CMK (cell line): Measurements from ENCODE around the gene PPFIA1.

ENCODE experiments used
- DNase-seq: peaks from one replicate; pipeline ENCODE4 v3.0.0-alpha.2; 2010; ENCODE audit warnings: low read depth

PPFIA1 gene

DNA sequence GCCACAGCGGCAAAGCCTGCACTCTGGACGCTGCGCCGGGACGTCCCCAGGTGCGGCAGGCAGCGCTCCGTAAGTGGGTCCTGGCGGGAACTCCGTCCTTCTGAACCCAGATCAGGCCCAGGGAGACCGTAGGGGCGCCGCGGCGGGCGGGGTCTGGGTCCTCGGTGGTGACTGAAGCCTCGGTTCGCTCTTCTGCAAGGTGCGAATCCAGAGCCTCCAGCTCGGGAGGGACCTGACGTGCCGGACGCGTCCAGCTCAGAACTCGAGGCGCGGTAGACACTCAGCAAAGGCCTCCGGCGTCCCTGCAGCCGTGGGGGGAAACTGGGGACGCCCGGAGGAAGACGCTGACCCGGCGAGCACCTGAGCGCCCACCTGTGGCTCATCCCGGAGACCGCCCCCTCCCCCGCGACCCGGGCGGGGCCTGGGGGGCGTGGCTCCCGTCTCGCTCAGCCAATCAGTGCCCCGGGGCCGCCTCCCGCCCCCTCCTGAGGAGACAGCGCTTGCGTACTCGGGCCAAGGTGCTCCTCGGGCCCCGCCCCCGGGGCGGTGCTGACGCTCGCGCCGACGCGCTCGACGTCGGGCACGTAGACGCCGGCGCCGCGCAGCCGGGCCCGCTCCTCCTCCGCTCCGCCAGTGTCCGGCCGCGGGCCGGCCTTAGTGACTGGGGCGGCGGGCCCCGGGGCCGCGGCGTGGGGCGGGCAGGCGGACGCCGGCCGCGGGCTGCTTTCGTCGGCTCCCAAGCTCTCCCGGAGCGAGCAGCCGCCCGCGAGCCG, at the start of gene PPFIA1:
Gene PPFIA1, plus strand, starts transcription at position 587 of the 773 bp plus-strand sequence. CDS start 1,483 bp downstream, outside the sequence.
- peak; percentile 87 for DNase-seq

DNA sequence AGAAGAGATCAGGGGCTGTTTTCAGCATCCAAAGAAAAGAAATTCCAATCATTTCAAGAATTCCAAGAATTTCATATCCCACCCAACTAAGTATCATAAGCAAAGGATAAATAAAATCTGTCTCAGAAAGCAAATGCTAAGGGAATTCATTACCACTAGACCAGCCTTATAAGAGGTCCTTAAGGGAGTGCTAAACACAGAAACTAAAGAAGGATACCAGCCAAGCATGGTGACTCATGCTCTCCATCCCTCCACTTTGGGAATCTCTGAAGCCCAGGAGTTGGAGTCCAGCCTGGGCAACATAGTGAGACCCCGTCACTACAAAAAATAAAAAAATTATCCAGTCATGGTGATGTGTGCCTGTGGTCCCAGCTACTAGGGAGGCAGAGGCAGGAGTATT, 49.6 kb upstream of the PPFIA1 start:
- DNase-seq: no peak

DNA sequence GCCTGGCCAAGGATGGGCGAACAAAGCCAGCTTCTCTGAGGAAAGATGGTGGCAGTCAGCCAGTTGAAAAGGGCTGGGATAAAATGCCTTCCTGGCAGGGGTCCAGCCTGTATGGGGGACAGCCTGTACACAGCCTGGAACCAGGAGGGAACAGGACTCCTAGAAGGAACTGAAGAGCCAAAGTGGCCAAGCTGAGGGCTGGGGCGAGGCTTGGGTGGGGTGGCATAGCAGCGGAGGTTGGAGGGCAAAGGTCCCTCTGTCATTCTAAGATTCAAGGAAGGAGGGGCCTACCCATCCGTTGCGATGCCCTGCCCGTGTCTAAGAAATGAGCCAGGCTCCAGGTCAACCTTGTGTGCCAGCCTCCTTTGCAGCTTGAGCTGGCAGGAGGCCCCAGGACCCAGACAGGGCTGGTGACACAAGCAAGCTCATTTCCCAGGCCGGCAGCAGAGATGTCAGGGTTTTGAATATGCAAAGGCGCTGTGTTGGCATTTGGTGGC, 44.8 kb upstream of the PPFIA1 start:
- no peak for DNase-seq

DNA sequence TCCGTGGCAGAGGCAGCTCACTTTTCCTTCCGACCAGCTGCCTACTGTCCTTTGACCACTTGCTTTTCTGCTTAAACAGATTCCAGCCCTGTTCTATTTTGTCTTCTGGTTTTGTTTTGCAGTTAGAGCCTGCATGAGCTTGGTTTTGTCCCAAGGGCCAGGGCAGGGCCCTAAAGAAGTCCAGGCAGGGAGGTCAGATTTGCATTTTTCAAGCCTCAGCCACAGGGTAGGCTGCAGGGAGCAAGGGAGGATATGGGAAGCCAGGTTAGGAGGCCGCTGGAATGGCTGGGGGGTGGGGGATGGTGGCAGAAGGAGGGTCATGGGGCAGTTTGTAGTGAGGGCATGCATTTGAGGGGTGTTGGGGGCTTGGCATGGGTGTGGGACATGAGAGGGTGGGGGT, 44.3 kb upstream of the PPFIA1 start:
- no peak for DNase-seq

DNA sequence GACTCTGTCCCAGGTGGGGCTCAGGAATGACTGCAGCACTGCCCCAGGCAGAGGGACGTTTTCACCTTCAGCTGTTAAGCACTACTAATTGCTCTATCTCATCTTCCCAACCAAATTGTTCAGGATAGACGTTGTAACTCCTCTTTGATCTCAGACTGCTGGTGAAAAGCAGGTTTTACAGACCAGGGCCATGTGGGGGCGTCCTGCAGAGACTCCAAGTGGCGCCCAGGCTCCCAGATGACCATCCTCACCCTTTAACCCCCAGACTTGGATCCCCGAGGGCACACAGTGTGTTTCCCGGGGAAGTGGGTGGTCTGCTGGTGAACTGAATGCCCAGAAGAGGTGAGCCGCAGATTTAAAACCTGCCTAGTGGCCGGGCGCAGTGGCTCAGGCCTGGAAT, 43.5 kb upstream of the PPFIA1 start:
- no peak for DNase-seq

DNA sequence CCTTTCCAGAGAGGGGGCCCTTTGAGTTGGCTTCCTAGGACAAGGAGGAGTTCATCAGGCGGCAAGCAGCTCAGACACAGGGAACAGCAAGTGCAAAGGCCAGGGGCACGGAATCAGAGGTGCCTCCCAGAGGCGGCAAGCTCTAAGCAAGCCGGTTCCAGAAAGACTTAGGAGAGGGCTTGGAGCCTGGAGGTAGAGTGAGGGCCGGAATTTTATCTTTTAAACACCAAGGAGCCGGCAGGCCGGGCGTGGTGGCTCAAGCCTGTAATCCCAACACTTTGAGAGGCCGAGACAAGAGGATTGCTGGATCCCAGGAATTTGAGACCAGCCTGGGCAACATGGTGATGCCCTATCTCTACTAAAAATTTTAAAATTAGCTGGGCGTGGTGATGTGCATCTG, 40.8 kb upstream of the PPFIA1 start:
- no peak for DNase-seq

DNA sequence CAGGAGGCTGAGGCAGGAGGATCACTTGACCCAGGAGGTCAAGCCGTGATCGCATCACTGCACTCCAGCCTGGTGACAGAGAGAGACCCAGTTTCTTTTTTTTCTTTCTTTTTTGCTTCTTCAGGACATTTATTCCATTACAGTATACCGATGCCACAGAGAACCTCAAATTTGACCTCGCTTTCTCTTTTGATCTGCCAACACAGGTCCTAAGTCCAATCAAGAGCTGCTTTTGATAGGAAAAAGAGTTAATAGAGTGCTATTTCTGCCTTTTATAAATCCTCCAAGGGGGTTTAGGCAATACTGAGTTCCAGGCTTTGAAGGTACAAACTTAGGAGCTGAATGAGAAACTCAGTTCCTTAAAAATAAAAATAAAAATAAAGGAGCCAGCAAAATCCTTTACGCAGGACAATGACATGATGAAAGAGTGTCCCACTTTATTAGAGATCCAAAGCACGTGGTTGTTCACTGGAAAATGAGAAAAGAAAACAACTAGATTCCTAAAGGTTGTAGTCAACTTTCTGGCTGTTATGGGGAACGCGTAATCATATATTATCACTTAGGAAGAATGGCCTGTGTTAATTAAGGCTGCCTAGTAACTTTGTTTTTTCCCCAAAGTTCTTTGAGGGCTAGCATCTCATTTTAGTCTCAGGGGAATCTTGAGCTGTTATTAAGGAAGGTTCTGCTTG, 40.2 kb upstream of the PPFIA1 start:
- no peak for DNase-seq

DNA sequence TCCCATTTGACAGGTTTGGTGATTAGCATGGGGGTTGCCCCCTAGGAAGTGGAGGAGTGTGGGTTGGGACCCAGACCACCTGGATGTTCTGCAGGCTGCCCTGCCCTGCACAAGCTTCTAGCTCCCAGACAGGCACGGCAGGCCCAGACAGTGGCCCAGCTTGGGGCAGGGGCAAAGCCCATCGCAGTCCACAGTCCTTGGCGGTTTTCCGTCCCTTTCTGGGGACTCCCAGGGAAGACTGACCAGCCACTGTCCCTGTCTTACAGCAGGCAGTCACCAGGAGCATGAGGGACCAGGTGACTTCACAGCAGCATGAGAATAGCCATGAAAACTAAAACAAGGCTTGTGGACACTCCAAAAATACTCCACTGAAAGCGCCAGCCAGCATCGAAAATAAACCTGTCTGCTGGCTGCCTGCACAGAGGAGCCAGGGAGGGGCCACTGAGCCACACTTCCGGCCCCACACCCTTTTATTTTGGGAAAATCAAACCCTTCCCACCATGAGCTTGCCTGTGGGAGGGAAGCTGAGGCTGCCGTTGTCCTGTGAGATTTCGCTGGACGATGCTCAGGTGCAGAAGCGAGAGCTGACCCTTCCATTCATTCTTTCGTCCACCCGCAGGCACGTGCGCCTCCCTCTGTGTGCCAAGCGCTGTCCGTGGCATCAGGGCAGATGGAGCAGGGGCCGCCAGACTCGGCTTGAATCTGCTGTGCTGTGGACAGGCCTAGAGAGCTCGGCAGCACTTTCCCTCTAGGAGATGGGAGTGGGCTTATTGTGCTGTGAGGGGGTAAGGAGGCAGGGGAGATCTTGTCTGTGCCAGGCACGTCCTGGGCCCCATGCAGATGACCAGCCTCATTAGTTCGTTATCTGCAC, 39.4 kb upstream of the PPFIA1 start:
- DNase-seq: no peak

DNA sequence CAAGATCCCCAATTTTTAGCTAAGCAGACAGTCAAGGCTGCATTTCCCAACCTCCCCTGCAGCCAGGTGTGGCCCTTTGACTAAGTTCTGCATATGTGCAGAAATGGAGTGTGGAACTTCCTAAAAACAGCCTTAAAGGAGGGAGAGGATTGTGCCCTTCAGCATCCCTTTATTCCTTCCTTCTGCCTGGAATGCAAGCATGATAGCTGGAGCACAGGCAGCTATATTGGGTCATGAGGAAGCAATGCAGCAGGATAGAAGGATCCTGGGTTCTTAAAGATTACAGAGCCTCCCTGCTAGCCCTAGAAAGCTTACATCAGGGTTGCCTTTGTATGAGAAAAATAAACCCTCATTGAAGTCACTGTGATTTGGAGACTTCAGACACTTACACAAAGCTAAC, 37.5 kb upstream of the PPFIA1 start:
- no peak for DNase-seq

DNA sequence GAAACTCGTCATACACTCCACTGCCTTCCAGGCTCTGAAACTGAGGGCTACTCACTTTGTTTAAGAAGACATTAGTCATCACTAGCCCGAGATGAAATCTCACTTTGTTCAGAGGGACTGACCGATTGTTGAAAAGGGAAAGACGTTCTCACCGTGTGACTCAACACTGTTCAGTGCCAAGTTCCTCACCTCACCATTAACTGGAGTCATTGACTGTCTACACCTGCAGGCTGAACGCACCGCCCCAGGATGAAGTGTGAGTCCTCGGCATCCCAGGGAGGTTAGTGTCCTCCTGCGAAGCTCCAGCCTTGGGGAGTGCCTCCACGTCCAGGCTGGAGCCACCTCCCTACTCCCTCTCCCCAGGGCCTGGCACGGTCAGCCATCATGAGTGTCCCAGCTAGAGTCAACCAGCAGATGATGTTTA, 37.0 kb upstream of the PPFIA1 start:
- DNase-seq: no peak

DNA sequence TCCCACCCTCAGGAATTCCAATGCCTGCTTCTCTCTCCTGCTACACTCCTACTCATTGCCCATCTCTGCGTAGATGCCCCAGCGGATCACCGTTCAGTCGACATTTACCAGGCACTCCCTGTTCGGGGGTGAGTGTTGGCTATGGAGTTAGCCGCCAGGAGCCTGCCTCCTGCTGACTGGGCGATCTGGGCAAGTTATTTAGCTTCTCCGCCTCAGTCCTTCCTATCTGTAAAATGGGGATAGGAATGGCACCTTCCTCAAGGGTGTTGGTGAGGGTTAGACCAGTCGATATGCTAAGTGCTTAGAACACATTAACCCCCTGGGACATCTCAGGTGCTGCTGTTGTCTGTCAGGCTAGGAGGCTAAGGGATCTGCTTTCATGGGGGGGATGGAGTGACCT, 36.5 kb upstream of the PPFIA1 start:
- DNase-seq: no peak

DNA sequence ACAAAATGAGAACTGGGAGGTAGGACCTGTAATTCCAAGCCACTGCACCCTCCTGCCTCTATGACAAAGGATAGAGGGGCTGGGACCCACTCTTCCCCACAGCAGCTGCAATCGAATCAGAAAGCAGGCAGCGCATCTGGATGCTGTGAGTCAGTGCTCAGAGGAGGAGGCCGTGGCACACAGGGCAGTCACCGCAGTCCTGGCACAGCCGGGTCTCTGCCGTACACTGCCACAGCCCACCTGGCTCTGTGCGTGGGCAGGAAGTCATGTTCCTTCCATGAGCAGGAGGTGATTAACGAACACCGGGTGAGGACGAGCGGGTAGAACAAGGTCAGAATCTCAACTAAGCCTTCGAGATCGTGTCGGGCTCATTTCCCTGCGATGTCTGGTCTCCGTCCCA, 30.2 kb upstream of the PPFIA1 start:
- DNase-seq: no peak

DNA sequence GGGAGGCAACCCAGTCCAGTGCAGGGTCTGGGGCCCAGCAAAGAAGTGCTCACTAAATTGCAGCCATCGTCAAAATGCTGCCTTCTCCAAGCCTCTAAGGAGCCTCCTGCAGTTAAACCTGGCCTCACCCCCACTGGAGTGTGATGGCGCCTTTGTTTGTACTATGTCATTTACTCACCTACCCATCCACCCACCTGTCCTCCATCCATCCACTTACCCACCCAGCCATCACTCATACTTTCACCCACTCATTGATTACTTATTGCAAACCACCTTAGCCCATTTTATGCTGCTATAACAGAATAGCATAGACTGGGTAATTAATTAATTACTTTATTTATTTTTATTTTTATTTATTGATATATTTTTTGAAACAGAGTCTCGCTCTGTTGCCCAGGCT, 28.8 kb upstream of the PPFIA1 start:
- DNase-seq: no peak

DNA sequence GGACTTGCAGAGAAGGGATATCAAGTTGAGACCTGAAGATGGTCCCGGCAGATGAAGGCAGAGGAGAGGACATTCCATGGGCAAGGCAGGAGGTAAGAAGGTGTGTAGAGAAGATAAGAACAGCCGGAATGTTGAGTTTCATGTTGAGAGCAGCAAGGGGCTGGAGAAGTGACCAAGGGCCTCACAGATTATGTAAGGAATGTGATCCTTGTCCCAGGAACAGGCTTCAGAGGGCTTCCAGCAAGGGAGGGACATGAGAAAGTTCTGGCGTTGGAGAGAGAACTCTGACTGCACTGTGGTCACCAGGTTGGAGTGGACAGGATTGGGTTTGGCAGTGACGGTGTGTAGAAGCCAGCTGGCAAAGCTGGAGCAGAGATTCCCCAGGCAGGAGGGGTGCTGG, 27.6 kb upstream of the PPFIA1 start:
- DNase-seq: no peak

DNA sequence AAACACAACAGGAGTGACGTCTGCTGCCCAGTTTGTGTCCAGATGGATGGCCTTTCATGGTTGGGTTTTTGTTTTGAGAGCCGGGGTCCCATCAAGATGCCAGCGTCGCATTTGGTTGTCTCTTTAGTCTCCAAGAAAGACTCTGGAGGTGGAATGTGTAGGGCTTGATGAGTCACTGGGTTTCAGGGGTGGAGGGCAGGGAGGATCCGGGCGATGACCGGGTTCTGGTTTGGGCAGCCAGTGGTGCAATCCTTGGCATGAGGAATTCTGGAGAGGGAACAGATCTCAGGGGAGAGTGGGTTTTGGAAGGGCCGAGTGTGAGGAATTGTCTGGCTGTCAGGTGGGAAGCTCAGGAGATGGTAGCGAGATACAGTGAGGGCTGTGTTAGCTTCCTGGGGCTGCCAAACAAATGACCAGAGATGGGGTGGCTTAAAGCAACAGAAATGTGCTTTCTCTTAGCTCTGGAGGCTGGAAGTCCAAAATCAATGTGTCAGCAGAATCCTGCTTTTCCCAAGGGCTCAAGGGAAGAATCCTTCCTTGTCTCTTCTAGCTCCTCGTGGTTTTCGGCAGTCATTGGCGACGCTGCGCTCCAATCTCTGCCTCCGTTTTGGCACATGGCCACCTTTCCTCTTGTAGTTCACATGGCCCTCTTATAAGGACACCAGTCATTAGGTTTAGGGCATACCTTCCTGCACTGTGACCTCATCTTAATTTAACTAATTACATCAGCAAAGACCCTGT, 26.4 kb upstream of the PPFIA1 start:
- no peak for DNase-seq

DNA sequence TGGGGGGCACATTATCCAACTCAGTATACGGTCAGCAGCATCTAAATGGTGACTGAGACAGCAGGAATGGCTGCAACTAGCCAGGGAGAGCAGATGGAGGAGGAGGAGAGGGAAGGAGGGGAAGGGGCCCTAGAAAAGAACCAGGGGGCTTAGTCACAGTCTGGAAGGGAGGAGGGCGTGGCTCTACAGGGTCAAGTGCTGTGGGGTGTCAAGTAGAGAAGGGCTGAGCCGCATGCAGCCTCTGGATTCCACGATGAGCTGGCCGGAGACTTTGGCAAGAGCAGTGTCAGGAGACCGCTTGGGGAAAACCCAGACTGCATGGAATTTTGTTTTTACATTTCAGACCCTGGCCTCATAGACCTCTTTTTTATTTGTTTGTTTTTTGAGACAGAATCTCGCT, 25.8 kb upstream of the PPFIA1 start:
- no peak for DNase-seq

DNA sequence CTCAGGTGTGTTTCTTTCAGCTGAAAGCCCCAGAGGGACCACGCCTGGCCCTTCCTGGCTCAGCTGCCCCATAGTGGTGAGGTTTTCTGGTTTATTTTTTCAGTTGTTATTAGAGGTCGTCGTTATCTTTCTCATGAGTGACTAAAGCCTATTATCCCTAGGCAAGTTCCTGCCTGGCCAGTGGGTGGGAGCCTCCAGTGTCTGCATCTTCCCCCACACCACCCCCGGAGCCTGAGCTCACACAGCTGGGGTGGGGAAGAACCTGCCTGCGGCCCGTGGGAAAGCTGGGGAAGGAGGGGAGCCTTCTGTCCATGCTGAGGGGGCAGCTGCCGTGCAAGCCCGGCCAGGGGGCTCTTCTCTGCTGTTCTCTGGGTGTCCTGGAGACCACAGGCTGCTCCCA, 24.3 kb upstream of the PPFIA1 start:
- no peak for DNase-seq

DNA sequence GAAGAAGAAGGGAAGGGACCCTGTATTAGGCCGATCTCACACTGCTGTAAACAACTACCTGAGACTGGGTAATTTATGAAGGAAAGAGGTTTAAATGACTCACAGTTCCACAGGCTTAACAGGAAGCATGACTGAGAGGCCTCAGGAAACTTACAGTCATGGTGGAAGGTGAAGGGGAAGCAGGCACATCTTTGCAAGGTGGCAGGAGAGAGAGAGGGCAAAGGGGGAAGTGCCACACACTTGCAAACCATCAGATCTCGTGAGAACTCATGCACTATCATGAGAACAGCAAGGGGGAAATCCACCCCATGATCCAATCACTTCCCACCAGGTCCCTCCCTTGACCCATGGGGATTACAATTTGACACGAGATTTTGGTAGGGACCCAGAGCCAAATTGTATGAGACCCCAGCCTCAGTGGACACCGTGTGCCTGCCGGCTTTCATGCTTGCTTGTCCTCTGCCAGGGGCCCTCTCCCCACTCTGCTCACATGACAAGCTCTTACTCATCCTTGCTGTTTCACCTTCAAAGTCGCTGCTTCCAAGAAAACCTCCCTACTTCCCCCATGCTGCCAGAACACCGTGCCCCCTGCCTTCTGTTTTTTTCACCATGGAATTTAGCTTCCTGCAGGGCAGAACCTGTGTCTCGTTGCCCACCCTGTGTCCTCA, 23.3 kb upstream of the PPFIA1 start:
- DNase-seq: no peak

DNA sequence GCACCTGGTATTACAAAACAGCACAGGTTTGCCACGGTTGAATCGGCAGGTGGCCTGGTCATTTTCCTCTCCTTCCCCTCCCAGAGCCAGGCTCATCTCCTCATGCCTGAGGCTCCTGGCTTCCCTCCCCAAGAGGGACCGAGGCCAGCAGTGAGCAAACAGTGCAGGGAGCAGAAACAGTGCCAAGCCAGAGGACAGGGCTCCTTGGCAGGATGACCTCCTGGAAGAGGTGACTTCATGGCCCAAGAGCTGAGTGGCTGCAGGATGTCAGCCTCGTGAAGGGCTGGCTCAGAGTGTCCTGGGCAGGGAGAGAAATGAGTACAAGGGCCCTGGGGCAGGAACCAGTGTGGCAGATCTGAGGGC, 22.8 kb upstream of the PPFIA1 start:
- no peak for DNase-seq

DNA sequence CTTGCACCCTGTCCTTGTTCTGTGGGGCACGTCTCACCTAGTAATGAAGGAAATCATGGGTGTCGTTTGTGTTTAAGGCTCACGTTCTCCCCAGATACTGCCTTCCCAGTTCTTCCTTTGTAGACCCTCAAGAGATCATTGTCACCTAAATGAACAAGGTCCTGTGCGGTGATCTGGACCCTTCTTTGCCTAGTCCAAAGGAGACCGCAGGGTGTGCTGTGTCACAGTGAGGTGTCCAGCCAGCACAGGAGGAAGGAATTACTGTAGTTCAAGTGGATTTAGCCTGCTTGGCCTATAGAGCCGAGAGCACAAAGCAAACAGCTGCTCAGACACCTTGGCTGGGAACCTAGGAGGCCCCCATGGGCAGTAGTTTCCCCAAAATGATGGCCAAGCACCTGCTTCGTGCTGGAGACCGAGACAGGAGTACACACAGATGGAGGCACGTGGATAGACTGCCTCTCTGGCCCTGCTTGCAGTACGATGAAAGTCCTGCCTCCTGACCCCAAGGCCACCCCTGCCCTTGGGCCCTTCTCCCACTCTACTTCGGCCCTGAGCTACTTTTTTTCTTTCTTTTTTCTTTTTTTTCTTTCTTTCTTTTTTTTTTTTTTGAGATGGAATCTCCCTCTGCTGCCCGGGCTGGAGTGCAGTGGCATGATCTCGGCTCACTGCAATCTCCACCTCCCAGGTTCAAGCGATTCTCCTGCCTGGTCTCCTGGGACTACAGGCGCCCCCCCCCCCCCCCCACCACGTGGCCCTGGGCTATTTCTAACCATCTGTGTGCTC, 19.4 kb upstream of the PPFIA1 start:
- DNase-seq: no peak
